ENCODE measurements around the gene GRB10.

DNA sequence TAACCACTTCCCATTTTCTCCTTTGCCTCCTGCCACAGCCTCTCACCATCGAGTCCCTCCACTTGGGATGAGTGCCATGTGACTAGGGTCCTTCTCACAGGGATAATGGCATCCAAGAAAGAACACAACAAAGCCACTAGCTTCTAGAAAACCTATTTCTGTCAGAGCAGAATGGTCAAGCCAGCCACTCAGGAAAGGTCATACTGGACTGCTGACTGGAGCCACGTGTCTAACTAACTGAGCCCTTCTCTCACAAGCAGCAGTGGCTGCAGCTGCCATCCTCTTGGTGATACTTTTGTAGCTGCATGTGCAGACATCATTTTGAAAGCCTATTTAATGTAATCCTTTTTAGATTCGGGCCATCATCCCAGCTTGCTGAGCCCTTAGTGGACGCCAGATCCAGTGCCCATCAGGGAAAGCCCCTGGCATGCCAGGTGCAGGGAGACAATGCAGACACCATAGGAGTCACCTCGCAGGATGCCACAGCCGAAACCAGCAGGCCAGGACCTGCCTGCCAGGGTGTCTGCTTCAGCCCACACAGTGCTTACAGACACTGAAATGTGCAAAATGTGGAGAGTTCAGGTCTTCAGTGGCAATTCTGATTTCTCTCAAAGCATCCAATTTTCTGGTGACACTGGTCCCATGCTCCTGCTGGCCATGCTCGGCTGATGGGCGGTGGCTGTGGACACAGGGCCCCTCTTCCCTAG, 119.1 kb downstream of the GRB10 start:
- TF ChIP-seq POLR2AphosphoS5 (IDR thresholded peaks at IDR 0.05; ENCODE audit: low read depth, low read length) (no peak), JUND (IDR thresholded peaks at IDR 0.05; ENCODE audit: low read length) (no peak), SIN3A (conservative IDR thresholded peaks at IDR 0.05 in 1 of 2, IDR thresholded peaks at IDR 0.05 in 1 of 2; ENCODE audit: low read depth in 1 of 2, low read length in 2 of 2) (no peak), CHD2 (IDR thresholded peaks at IDR 0.05; ENCODE audit: low read length) (no peak), RFX5 (IDR thresholded peaks at IDR 0.05; ENCODE audit: borderline replicate concordance, low read depth, low read length) (no peak), HDAC2 (IDR thresholded peaks at IDR 0.05; ENCODE audit: borderline replicate concordance in 1 of 2, low read depth in 2 of 2, low read length in 2 of 2) (no peak), GABPA (IDR thresholded peaks at IDR 0.05; ENCODE audit: borderline replicate concordance, insufficient read depth, low read length) (no peak), NRF1 (IDR thresholded peaks at IDR 0.05; ENCODE audit: low read depth, low read length) (no peak)
- TF ChIP-seq, protein P1, sequence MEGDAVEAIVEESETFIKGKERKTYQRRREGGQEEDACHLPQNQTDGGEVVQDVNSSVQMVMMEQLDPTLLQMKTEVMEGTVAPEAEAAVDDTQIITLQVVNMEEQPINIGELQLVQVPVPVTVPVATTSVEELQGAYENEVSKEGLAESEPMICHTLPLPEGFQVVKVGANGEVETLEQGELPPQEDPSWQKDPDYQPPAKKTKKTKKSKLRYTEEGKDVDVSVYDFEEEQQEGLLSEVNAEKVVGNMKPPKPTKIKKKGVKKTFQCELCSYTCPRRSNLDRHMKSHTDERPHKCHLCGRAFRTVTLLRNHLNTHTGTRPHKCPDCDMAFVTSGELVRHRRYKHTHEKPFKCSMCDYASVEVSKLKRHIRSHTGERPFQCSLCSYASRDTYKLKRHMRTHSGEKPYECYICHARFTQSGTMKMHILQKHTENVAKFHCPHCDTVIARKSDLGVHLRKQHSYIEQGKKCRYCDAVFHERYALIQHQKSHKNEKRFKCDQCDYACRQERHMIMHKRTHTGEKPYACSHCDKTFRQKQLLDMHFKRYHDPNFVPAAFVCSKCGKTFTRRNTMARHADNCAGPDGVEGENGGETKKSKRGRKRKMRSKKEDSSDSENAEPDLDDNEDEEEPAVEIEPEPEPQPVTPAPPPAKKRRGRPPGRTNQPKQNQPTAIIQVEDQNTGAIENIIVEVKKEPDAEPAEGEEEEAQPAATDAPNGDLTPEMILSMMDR (IDR thresholded peaks at IDR 0.05; ENCODE audit: control extremely low read depth in 1 of 3, insufficient read depth in 1 of 3, low read depth in 1 of 3, low read length in 3 of 3), result no peak
- TF ChIP-seq, protein P2, sequence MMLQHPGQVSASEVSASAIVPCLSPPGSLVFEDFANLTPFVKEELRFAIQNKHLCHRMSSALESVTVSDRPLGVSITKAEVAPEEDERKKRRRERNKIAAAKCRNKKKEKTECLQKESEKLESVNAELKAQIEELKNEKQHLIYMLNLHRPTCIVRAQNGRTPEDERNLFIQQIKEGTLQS (IDR thresholded peaks at IDR 0.05; ENCODE audit: insufficient read depth, low read depth, low read length), result no peak
- TF ChIP-seq, protein P3, sequence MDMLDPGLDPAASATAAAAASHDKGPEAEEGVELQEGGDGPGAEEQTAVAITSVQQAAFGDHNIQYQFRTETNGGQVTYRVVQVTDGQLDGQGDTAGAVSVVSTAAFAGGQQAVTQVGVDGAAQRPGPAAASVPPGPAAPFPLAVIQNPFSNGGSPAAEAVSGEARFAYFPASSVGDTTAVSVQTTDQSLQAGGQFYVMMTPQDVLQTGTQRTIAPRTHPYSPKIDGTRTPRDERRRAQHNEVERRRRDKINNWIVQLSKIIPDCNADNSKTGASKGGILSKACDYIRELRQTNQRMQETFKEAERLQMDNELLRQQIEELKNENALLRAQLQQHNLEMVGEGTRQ (IDR thresholded peaks at IDR 0.05; ENCODE audit: low read length), result no peak
- TF ChIP-seq, protein P4, sequence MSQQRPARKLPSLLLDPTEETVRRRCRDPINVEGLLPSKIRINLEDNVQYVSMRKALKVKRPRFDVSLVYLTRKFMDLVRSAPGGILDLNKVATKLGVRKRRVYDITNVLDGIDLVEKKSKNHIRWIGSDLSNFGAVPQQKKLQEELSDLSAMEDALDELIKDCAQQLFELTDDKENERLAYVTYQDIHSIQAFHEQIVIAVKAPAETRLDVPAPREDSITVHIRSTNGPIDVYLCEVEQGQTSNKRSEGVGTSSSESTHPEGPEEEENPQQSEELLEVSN (IDR thresholded peaks at IDR 0.05), result no peak

Data from H1 (cell line).